Suprapubic skin (tissue), 4 donors: ENCODE data around the gene FGA.

Experiments
- EP300 ChIP-seq: sonication (generic); formaldehyde crosslinking; IDR thresholded peaks from one replicate; pipeline ENCODE4 v1.6.1; 2017; ENCODE audit warnings: antibody characterized with exemption
- POLR2A ChIP-seq, 2 donors: fragments of 450-650 bp; IDR thresholded peaks; one replicate each; pipeline ENCODE4 v1.6.1; 2017; ENCODE audit warnings: antibody characterized with exemption in 2 of 2, mild to moderate bottlenecking in 2 of 2, moderate library complexity in 2 of 2
- POLR2AphosphoS5 ChIP-seq, 3 donors: sonication (generic); formaldehyde crosslinking; IDR thresholded peaks; one replicate each; pipeline ENCODE4 v1.6.1; 2017; ENCODE audit warnings: antibody characterized with exemption in 3 of 3
- TF ChIP-seq, protein P1 (sequence below), 2 donors: fragments of 200-600 bp in 1 of 2; fragments of 450-650 bp in 1 of 2; sonication (generic) in 1 of 2; IDR thresholded peaks; one replicate each; pipeline ENCODE4 v1.5.1; 2016 to 2019; ENCODE audit warnings: antibody characterized with exemption in 2 of 2, mild to moderate bottlenecking in 1 of 2, moderate library complexity in 1 of 2

DNA sequence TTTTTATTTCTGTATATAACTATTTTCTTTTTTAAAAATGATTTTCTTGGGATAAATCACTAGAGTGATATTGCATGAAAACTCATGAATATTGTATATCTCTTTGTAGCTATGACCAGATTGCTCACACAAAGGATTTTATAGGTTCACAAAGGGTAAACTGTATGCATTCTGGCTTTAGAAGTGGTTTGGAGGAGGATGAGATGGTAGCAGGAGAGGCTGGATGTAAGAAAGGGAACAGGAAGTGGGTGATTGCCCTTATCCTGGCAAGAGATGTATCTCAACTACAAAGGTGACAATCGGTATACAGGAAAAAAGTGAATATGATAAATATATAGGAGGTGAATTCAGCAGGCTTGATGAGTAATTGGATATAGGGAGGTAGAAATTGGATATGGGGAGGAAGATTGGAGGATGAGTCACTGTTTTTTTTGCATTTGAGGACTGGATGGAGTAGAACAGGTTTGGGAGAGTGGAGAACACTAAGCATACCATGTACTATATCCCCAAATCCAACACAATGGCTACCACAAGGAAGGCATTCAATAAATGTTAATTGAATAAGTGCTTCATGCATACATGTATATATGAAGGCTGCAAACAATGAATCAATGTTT lies 12.0 kb upstream of the FGA start:
- no peak for TF ChIP-seq POLR2A (IDR thresholded peaks at IDR 0.05)
- TF ChIP-seq, protein P1, sequence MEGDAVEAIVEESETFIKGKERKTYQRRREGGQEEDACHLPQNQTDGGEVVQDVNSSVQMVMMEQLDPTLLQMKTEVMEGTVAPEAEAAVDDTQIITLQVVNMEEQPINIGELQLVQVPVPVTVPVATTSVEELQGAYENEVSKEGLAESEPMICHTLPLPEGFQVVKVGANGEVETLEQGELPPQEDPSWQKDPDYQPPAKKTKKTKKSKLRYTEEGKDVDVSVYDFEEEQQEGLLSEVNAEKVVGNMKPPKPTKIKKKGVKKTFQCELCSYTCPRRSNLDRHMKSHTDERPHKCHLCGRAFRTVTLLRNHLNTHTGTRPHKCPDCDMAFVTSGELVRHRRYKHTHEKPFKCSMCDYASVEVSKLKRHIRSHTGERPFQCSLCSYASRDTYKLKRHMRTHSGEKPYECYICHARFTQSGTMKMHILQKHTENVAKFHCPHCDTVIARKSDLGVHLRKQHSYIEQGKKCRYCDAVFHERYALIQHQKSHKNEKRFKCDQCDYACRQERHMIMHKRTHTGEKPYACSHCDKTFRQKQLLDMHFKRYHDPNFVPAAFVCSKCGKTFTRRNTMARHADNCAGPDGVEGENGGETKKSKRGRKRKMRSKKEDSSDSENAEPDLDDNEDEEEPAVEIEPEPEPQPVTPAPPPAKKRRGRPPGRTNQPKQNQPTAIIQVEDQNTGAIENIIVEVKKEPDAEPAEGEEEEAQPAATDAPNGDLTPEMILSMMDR (IDR thresholded peaks at IDR 0.05) = no peak
- TF ChIP-seq POLR2AphosphoS5 (IDR thresholded peaks at IDR 0.05) = no peak
- no peak for TF ChIP-seq EP300
